ENCODE results near the gene PTPMT1.

The PTPMT1 gene

DNA sequence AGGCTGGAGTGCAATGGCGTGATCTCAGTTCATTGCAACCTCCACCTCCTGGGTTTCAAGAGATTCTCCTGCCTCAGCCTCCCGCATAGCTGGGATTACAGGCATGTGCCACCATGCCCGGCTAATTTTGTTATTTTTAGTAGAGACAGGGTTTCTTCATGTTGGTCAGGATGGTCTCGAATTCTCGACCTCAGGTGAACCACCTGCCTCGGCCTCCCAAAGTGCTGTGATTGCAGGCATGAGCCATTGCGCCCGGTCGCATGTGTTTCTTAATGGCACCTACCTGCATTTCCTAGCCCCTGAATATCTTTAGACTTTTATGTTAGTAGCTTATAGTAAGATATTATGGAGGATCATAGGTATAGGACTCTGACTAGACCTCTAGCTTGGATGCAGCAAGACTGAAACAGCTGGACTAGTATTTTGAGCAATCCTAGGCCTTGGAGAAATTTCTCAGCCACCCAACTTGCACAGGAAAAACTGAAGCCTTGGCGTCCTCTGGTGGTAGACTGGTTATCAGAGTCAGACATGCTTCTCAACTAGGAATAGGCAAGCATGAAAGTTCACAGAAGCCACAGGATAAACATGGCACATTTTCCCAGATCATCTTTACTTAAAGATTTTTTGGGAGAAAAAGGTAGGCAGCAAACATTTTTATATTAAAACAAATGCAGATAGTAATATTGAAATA is 51.5 kb downstream of the PTPMT1 start:
- DNase-seq: peak; percentile 71

GRCh38 chr11:47617417-47617809 is 52.0 kb downstream of the PTPMT1 start:
- DNase-seq: no peak

DNA sequence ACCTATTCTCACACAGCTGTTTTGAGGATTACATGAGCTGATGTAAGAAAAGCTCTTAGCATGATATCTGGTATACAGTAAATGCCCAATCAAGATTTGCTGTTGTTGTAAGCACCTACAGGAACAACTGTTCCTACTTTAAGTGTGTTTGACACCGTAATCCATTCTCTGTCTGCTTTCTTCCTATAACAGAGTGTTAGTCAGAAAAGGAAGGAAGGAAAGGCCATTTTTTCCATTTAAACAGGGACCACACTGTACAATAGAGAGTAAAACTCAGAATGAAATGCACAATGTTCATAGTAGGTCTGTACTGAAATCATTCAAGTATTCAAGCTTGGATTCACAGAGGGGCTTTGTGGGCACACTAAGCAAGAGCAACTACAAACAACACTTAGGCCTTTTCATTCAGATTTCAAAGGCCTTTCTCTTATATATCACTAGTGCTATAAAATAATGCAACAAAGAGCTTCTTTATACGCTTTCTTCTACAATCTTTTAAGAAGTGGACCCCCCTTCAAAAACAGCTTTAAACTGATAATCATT is 55.5 kb downstream of the PTPMT1 start:
- peak; percentile 53 for DNase-seq
